NCI-H748 treated with DMSO at 0.1 percent for 48 hours (cell line): ENCODE results near the gene STK10.
"Not testable (repeated sequence)": the region's sequence is repeated elsewhere in the genome, so short reads cannot be mapped to it uniquely, and the experiment has no call there.

Experiments used
- DNase-seq: peaks from one replicate; lab custom pipeline; 2025; lab: John Stamatoyannopoulos, UW

The STK10 gene

DNA sequence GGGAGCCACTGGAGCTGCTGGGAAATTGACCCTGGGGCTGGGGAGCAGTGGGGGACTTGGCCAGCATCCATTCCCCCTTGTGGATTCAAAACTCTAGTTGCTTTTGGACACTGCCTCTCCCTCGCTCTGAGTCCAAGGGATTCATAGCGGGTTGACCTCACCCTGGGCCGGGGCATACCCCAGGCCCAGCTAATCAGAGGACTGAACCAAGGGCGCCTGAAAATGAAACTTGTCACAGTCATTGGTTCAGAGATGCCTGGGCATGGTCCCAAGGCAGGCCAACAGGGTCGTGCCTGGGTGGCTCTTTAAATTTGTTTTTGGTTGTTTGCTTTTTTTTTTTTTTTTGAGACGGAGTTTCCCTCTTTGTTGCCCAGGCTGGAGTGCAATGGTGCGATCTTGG is 22.6 kb downstream of the STK10 start:
- no peak for DNase-seq

DNA sequence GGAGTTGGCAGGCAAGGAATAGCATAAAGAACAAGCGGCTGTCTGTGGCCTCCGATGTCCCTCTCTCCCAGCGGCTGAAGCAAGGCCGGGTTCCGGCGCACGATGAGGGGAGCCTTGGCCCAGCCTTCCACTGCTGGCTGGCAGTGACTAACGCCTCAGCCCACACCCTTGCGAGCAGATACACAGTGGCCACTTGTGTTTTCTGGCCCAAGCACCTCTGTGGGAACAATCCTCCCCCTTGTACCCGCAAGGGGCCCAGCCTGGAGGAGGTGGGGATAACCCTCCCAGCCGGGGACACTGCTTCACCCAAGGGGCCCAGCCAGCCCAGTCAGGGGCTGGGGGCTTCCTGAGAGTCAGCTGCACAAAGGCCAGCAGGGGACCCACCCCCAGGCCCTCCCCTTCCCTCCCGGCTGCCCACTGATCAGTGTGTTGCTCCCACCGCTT is 23.2 kb downstream of the STK10 start:
- DNase-seq = no peak

DNA sequence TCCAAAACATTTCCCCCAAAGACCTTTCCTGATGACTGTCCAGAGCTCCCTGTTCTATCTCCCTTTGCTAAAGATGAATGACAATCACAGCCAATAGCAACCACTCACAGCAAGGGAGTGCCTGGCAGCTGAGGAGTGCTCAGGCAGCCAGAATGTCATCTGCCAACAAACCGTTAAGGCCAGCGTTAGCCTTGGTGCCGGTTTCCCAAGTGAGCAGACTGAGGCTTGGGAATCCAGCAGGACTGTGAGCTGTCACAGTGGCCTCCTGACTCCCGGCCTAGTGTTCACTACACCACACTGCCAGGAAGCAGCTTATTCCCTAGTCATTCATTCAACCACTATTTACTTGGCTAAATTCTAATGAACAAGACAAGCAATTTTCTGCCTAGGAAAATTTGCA is 24.7 kb downstream of the STK10 start:
- no peak for DNase-seq

DNA sequence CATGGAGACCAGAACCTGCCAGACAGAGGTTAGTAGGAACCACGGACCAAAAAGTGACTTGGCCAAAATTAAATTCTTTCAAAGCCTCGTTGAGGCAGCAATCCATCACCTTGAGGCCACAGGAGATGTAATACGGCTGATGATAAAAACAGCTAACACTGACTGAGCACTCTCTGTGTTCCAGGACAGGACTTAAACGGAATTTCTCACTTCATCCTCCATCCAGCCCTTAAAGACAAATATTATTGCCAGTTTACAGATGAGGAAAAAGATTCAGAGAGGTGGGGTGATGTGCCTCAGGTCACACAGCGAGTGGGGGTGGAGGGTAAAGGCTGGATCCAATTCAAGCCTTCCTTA is 25.1 kb downstream of the STK10 start:
- no peak for DNase-seq

DNA sequence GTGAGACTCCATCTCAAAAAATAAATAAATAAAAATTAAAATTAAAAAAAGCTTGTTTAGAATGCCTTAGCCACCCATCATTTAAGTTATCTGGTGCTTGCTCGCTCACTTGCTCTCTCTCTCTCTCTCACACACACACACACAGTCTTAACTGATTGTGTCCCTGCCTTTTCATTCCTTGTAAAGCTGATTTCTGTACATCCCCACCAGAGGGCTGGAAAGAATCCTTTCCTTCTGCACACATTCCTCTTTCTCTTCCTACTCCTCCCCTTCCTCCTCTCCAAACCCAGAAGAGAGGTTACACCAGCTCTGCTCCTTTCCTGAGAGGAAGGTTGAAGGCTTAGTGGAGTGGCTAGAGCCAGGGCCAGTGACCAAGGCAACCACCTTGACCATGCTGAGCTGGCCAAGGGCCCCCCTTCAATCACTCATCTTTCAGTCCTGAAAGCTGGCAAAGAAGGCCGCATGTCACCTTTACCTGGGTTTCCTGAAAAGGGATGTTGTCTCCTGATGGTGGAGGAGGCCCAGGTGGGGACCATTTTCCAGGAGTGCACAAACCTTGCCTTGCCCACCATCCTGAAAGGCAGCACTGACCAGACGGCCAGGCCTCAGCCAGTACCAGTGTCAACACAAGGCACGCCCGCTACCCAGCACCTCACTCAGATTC is 25.6 kb downstream of the STK10 start:
- DNase-seq = no peak

DNA sequence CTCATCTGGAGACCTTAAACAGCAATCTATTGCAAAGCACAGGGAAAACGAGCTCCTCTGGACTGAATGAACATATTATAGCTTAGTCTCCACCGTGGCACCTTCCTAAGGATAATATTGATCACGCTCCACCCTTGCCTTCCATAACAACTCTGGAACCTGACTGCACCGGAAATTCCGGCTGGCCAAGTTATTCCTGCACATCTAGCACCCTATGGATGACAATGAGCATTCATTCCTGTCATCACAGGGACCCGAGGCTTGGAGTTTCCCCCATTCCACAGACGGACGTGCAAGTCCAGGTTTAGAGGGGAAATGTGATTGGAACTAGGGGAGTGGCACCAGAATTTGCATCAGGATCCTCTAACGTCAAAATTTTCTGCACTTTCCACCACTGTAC is 27.5 kb downstream of the STK10 start:
- no peak for DNase-seq

DNA sequence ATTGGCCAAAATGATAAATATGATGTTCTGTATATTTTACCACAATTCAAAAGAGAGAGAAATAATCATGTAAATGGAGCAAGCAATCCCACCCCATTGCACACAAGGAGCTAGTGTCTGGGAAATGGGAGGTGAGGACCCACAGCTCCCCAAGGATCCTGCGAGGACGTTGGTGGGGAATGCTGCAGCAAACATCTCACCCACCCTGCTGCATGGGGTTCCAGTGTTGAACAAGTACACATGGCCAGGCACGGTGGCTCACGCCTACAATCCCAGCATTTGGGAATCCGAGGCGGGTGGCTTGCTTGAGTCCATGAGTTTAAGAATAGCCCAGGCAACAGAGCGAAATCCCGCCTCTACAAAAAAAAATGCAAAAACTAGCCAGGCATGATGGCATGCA is 29.0 kb downstream of the STK10 start:
- no peak for DNase-seq

DNA sequence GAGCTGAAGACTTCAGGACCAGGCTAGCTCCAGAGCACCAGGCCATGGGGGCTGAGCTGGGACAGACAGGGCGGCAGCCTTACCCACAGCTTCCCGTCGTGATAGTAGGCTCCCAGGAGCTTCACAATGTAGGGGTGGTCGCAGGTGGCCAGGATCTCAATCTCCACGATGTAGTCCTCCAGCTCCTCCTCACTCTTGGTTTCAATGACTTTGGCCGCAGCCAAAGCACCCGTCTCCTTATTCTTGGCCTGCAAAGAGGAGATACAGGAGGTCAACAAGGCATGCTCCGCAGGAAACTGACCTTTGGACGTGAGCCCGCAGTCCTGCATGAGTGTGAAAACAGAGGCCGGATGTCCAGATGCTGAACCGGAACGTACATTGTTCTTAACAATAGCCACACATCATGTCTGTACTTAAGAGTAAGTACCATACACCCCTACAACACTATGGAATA is 31.5 kb downstream of the STK10 start:
- no peak for DNase-seq

DNA sequence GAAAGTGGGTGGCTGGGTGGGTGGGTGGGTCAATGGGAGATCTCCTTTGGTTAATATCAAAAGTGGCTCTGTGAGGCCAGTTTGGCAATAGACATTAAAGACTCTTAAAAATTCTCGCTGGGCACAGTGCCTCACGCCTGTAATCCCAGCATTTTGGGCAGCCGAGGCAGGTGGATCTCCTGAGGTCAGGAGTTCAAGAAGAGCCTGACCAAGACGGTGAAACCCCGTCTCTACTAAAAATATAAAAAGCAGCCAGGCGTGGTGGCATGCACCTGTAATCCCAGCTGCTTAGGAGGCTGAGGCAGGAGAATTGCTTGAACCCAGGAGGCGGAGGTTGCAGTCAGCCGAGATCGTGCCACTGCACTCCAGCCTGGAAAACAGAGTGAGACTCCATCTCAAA is 32.9 kb downstream of the STK10 start:
- DNase-seq = not testable (repeated sequence)

DNA sequence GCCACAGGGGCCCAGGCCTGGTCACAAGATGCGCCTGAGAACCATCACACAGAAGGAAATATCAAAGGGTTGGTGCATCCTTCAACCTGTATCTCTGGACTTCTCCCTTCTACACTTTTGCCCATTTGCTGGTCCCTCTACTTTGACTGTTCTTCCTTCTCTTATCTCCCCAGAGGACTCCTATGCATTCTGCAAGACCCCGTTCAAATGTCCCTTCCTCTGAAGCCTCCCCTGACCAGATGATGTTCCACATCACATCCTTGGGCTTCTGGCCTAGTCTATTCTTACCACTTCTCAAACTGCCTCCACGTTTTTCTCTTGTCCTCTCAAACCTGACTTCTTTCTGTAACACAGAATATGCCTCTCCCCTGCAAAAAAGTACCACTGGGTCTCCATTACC is 34.3 kb downstream of the STK10 start:
- no peak for DNase-seq

DNA sequence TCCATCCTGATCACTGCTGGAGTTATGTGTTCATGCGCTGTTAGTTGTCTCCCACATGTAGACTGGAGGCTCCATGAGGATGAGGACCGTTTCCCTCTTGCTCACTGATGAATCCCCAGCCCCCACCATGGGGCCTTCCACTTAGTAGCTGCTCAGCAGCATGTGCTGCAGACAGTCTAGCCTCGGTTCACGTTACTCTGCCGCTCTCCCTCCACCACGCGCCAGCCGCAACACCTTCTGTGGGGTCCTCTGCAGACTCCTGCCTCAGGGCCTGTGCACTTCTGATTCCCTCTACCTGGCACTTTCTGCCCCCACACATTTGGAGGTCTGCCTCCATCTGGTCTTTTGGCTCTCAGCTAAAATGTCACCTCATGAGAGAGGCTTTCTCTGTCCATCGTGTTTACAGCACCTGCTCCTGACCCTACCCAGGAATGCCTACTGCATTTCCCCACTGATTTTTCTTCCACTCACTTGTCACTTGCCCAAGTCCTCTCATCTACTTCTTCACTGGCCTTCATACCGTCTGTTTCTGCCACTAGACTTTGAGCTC is 36.3 kb downstream of the STK10 start:
- DNase-seq = no peak

DNA sequence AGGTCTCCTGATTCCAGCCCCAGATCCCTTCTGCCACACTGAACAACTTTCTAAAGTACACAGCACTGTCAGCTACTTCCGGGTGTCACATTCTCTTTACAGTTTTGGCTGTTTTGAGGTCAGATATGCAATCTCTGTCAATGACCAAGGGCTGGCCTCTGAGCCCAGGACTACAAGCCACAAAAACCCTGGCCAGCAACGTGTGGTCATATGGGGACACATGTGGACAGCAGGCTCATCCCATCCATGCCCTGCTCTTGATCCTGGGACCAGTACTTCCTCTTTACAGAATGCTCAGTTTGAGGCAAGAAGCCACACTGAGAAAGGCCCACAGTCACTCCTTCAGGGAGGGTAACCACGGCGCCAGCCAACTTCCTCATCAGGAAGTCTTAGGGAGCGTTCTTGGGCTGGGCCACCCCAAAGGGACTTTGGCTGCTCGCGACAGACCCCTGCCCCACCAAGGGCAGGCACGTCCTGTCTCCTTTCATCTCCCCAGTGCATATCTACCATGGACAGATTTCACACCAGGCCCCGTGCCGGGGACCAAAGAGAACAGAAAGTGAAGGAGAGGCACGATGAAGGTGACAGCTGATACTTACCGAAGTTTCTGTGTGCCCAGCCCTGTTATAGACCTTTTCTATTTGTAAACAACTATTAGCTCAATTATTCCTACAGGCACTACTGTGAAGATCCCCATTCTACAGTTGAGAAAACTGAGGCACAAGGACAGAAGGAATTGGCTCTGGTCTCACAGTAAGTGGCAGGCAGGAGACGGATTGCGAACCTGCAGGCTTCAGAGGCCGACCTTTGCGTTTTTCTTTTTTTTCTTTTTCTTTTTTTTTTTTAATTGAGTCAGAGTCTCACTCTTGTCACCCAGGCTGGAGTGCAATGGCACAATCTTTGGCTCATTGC is 37.3 kb downstream of the STK10 start:
- DNase-seq = no peak

DNA sequence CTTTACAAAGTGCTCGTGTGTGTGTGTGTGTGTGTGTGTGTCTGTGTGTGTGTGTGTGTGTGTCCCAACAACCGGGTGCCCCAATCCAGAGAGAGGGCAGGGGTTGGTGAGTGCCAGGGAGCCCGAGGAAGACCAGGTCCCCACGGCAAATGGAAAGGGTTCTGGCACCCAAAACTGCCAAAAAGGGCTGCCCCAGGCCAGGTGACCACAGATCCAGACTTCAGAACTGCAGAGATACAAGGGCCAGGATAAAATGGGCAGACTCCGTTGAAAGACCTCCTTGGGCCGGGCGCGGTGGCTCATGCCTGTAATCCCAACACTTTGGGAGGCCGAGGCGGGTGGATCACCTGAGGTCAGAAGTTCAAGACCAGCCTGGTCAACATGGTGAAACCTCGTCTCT is 38.5 kb downstream of the STK10 start:
- not testable (repeated sequence) for DNase-seq

DNA sequence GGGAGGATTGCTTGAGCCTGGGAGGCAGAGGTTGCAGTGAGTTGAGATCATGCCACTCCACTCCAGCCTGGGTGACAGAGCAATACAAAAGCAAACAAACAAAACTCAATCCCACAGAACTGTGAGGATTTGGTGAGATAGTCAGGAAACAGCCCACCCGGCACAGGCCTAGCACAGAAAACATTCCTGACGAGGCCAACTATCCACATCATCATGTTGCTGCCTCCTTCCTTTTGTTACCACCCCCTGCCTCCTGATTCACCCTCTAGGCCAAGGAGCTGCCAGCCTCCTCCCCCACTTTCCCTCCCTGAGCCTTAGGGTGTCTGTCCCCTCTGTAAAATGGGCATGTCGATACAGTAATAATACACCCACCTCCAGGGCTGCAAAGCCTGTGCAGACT is 39.0 kb downstream of the STK10 start:
- DNase-seq = no peak

DNA sequence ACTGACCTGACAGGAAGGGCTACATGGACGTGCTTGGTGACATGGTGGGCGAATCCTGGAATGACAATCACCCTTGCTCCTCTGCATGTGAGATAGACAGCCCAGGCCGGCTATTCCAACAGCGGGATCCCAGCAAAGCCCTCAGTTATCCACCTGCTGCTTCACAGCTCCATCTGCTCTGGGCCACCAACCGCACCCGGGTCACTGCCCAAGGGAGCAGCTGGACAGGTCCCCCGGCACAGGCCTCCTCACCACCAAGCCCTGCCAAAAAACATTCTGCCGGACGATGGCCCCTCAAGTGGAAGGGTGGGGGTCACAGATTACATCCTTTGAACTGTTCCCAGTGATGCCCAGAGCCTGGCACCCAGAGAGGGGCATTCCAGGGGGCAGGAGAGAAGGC is 39.6 kb downstream of the STK10 start:
- no peak for DNase-seq

DNA sequence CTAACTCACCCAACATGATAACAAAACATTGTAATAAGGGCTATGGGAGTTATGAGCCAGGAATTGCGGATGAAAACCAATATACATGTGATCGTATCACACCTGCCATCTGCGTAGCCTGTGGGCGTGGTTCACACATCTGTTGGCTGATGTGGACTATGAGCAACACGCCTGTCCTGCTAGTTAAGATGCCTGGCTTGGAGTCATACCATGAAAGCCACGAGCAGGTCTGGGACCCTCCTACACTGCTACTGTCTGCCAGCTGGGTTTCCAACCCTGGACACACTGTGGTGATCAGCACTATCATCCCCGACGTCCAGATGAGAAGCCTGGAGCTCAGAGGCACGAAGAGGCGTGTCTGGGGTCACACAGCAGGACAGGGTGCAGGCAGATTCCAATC is 40.2 kb downstream of the STK10 start:
- no peak for DNase-seq

DNA sequence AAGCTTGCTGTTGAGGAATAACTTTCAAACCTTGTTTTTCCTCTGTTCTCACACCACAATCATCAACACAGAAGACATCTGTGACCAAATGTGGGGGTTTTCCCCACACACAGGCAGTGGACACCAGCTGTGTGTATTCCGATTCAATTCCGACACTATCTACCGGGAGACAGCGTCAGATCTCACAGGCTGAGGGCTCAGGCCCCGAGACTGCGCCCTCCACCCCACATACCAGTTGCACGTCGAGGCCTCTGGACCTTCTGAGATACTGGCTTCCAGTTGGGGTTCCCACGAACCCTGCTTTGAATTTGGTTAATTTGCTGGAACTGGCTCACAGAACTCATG is 41.3 kb downstream of the STK10 start:
- no peak for DNase-seq

DNA sequence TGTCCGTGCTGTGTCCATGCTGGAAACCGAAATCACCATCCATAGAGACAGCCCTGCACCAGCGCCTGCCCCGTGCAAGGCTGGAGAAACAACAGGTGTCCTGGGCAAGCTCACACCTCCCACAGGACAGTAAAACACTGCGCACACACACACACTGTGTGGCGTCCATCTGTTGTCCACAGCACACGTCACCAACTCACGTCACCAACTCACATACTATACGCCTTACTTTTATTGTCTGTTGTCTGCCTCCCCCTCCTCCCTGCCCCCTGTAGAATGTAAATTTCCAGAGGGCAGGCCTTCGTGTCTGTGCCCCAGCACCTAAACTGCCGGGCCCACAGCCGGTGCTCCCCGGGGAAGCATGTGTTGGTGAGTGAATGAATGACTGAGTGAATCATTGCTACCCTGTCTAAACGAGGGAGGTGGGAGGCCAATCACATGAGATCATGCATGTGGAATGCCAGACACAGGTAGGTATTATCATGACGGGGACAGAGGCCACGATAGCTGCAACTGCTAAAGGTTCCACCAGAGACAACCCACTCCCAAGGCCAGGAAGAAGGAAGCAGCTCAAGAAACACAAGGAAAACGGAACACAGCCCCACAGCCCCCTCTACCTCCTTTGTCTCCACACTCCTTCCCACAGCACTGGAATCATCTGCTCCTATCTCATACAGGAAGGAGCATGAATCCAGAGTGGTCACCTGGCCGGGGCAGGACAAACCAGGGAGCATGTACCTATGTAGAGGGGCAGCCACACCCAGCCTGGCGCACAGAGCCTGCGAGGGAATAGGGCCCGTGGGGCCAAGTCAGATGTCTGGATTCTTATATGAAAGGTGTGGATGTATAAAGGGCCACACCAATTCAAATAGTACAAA is 41.9 kb downstream of the STK10 start:
- no peak for DNase-seq

DNA sequence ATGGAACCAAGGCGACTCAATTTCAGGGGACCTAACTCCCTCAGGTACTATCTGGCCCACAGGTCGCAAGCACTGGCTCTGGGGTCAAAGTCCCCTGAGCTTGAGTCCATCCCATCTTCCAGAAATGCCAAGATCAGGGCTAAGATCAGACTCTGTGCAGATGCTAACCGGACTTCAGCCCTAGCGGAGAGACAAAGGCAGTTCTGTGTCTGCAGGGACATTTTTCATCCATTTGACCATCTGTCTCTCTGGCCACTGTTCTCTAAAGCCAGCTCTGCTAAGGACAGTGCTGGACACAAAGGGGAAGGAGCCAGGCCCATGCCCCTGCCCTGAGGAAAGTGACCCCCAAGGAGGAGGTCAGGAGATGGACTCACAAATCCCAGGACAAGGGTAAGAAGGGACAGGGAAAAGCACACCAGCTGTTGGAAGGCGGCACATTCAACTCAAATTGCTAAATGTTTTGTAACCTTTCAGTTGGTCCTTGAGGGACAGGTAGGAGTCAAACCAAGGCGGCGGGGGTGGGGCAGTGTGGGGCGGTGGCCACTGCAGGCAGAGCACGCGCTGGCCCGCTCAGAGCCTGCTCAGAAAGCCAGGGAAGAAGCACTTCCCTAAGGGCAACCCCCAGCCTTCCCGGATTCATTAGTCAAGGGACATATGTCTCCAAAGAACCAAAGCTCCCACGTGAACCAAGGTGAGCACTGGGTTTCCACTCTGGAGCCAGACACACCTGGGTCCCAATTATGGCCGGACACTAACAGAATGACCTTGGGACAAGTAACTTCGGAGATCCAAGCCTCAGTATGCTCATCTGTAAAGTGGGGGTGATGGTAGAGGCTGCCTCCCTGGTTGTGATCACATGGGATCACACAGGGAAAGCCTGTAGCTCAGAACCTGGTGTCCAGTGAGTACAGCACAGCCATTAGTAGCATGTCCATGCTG is 42.8 kb downstream of the STK10 start:
- DNase-seq = no peak

DNA sequence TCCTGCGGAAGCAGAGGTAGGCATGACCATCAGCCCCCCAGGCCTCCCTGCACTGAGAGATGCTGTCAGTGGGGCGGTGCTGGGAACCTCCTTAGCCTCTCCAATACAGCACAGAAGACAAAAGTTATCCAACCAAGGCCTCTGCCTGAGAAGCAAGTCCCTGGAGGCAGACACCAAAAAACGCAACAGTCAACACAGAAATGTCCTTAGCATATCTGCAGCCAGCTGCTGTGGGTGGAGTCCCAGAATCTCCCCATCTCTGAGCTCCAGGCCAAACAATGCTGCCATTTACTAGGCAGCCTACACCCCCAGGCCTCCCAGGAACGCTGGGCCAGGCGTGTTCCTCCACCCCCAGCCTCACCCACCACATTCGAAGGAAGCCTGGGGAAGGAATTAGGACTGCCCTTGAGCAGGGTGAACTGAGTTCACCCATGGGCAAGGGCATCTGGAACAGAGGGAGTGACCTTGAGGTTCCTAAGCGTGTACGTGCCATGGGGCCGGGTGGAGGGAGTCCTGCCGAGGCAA is 43.7 kb downstream of the STK10 start:
- DNase-seq = no peak

DNA sequence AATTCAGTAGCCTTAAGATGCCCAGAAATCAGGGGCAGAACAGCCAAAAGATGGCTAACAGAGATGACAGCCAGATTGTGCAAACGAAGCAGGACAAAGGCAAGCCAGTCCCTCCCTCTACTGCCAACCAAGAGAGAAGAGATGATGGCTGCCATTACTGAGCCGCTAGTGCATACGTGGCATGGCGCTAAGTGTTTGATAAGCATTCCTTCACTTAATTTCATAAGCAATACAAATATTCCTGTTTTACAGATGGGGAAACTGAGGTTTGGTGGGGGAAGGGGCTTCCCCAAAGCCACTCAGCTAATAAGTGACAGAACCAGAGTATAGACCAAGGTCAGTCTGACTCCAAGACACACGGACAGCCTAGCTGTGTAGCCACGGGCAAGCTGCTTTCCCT is 44.1 kb downstream of the STK10 start:
- DNase-seq = no peak
